GM18519 (cell line): Measurements from ENCODE around the gene GREB1.

Experiments
- ATAC-seq: cut with Tn5 transposase; IDR thresholded peaks from one replicate; pipeline ENCODE4 v1.9.1; 2021; ENCODE audit warnings: mild to moderate bottlenecking, moderate library complexity; ENCODE audit not compliant: unreplicated experiment, low FRiP score

GREB1 gene

GRCh38 chr2:11629851-11630250 lies 96.0 kb downstream of the GREB1 start:
- no peak for ATAC-seq

GRCh38 chr2:11630855-11631254 lies 97.0 kb downstream of the GREB1 start:
- ATAC-seq = no peak

DNA sequence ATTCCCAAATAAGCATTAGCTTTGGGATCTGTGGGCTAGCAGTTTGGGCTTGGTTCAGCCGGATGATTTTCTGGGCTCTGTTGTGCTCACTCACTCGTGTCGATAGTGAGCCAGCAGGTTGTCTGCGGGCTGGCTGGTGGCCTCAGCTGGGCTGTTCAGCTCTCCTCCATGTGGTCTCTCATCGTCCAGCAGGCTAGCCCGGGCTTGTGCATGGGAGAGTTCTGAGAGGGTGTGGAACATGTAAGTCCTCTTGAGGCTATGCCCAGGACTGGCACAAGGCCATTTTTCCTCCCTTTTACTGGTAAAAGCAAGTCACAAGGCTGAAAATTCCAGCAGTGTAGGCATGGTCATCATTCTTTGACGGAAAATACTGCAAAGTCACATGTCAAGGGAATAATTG lies 97.6 kb downstream of the GREB1 start:
- no peak for ATAC-seq

GRCh38 chr2:11633923-11634478 lies 100.2 kb downstream of the GREB1 start:
- no peak for ATAC-seq

DNA sequence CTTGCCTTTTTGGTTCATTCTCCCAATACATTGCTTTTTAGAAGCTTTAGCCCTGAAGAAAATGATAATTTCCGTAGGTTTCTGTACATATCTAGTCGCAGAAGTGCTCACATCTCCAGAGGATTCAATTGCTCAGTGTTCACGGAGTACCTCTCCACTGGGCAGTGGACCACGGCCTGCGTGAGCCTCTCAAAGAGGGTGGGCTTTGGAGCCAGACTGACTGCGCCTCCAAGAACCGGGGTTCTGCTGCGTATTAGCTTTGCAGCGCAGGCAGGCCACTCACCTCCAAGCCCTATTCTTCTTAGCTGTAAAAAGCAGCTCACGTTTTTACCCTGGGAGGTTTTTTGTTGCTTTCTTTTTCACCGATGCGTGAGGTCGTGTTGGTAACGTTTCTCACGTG lies 100.7 kb downstream of the GREB1 start:
- no peak for ATAC-seq

GRCh38 chr2:11635141-11635540 lies 101.3 kb downstream of the GREB1 start:
- ATAC-seq = no peak

DNA sequence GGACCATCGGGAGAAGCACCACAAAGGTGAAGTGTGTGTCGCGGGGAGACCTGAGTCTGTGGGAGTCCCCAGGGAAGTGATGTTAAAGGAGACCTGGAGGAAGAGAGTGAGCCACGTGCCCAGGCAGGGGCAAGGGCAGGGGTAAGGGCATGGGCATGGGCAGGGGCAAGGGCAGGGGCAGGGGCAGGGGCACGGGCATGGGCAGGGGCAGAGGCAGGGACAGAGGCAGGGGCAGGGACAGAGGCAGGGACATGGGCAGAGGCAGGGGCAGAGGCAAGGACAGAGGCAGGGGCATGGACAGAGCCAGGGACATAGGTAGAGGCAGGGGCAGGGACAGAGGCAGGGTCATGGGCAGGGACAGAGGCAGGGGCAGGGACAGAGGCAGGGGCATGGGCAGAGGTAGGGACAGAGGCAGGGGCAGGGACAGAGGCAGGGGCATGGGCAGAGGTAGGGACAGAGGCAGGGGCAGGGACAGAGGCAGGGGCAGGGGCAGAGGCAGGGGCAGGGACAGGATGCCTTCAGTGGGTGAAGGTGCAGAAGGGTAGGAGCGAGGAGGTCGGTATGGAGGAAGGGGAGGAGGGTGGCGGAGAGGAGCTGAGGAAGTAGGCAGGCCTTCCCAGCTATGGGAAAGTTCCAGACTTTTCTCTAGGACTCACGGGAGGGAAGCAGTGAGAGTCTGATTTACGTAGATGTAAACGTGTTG lies 102.9 kb downstream of the GREB1 start:
- no peak for ATAC-seq

- no peak for ATAC-seq
Measured at GRCh38 chr2:11637546-11637945, 103.7 kb downstream of the GREB1 start.

DNA sequence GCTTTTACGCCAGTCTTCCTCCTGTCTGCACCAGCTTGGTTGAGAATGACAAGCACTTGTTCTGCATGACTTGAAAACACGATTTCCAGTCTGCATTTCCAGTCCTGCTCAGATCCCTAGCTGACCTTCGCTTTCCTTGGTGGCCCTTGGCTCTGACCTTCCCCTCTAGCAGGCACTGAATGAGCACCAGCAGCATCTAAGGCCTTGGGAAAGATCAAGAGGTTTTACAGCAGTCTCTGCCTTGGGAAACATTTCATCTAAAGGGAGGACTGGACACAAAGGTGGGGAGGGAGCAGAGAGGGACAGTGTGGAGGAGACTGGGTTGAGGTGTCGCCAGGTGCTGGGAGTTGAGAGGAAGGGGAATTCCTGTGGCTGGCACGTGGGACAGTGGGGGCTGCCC lies 105.7 kb downstream of the GREB1 start:
- no peak for ATAC-seq

DNA sequence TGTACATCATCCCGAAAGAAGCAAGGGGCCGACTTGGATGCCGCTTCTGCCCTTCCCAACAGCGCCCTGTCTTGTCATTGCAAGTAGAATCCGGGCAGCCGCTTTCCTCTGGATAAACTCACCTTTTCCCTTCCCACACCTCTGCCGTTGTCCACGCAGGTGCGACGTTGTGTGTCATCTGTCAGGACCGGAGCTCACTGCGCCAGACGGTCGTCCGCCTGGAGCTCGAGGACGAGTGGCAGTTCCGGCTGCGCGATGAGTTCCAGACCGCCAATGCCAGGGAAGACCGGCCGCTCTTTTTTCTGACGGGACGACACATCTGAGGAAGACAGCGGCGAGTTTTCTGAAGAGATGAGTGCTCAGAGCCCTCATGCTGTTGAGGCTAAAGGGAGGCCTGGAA lies 106.3 kb downstream of the GREB1 start:
- no peak for ATAC-seq

GRCh38 chr2:11642972-11643371 lies 109.1 kb downstream of the GREB1 start:
- no peak for ATAC-seq

GRCh38 chr2:11644293-11644692 lies 110.4 kb downstream of the GREB1 start:
- no peak for ATAC-seq

- no peak for ATAC-seq
Measured at GRCh38 chr2:11646530-11646929, 112.7 kb downstream of the GREB1 start.

- no peak for ATAC-seq
Measured at GRCh38 chr2:11647834-11648600, 114.2 kb downstream of the GREB1 start.

- ATAC-seq = no peak
Measured at GRCh38 chr2:11649093-11649492, 115.2 kb downstream of the GREB1 start.

- no peak for ATAC-seq
Measured at GRCh38 chr2:11651856-11652548, 118.2 kb downstream of the GREB1 start.

DNA sequence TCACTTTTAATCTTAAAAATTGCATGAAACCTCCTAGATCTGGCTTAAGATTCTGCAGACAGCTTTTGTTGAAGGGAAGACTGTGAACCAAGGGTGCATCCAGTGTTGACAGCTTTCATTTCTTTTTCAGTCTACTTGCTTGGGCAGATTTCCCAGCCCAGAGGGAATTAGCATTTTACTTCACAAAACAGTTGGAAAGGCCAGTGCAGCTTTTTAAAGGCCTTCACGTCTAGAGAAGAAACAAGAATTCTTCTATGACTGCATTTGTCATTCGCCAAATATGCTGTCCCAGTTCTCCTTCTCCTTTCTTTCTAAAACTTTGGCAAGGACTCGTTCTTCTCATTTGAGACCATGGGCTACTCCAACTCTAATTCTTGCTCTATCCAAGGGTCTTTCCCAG lies 118.7 kb downstream of the GREB1 start:
- ATAC-seq = no peak

DNA sequence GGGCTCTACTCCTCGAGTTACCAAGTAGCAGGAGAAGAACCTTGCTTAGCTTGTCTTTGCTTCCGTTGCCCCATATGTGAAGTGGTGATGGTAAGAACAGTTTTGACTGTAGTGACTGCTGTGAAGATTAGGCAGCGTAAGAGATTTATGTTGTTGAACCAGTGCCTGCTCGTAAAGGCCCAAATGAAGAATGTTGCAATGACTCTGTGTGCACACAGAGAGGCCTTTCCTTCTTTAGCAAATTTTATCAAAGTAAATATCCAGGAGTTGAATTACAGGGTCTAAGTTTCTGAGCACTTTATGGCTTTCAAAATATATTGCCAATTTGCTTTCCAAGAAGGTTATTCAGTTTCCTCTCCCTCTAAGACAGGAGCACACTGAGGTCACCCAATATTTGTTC lies 121.7 kb downstream of the GREB1 start:
- ATAC-seq = no peak

DNA sequence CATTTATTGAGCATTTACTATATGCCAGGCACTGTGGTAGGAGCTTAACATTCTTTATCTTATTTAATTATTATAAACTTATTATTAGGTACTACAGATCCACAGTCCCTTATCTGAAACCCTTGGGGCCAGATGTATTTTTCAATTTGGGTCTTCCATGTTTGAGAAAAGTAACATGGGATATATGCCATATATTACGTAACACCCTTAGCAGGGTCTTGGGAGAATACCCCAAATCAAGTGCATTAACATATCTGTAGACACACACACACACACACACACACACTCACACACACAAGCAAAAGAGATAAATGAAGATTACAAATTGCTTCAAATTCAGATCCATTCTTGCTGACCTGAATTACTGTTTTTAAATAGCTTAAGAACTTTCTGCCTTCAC lies 122.4 kb downstream of the GREB1 start:
- ATAC-seq = no peak

GRCh38 chr2:11656671-11657101 lies 122.8 kb downstream of the GREB1 start:
- ATAC-seq = no peak

GRCh38 chr2:11657195-11657594 lies 123.3 kb downstream of the GREB1 start:
- ATAC-seq = no peak
